Endothelial cell of umbilical vein (primary cell): ENCODE data around the gene ODF4. TPM values are rescaled to one million over a fixed set of nuclear protein-coding genes. Genes with fewer than 3 reads are reported as not detected.

Experiments used
- BruUV-seq: library from RNA; stranded (reverse); fragments of 400-500 nt; replicated peaks from 2 replicates; lab custom pipeline; 2021; lab: Mats Ljungman, UMichigan
- CTCF ChIA-PET: fragments of 300-600, 350-600 bp; sonication (Branson Sonifier 250); formaldehyde crosslinking; loops from one replicate; lab custom pipeline; 2021; ENCODE audit warnings: antibody characterized with exemption, inconsistent platforms; lab: Charles Lee
- POLR2A ChIA-PET: fragments of 300-600, 350-600 bp; sonication (Branson Sonifier 250); formaldehyde crosslinking; loops from one replicate; lab custom pipeline; 2021; ENCODE audit warnings: antibody characterized with exemption, inconsistent platforms; lab: Charles Lee
- DNase-seq: peaks from one replicate; pipeline ENCODE4 v3.0.0-alpha.2; 2011; ENCODE audit warnings: low read depth, low spot score
- FAIRE-seq: peaks from 2 replicates; lab custom pipeline; 2011; peaks lifted over from hg19 to GRCh38; lab: Jason Lieb, UNC
- H2AFZ ChIP-seq: 2 replicates; pipeline ENCODE4 v1.6.0; 2012; ENCODE audit warnings: low read depth, low read length, control low read depth, inconsistent platforms
- H3K27ac ChIP-seq: 2 replicates; pipeline ENCODE4 v1.5.1; 2011; ENCODE audit warnings: low read depth, mild to moderate bottlenecking, control low read depth, low read length, moderate library complexity; ENCODE audit not compliant: insufficient read depth
- H3K27me3 ChIP-seq, 2 experiments: 2 replicates each; pipeline versions ENCODE4 v1.6.0 to v1.6.1; 2011; ENCODE audit warnings: low read length in 2 of 2, mixed read lengths in 1 of 2; ENCODE audit not compliant: control insufficient read depth in 2 of 2, insufficient read depth in 2 of 2
- H3K36me3 ChIP-seq, 2 experiments: 2 replicates in 1 of 2; 3 replicates in 1 of 2; pipeline ENCODE4 v1.5.1; 2011; ENCODE audit warnings: low read length in 2 of 2, mild to moderate bottlenecking in 1 of 2, moderate library complexity in 1 of 2; ENCODE audit not compliant: control insufficient read depth in 2 of 2, insufficient read depth in 2 of 2; ENCODE audit errors: extremely low read depth in 1 of 2
- H3K4me1 ChIP-seq: 3 replicates; pipeline ENCODE4 v1.5.1; 2011; ENCODE audit warnings: mild to moderate bottlenecking, low read length; ENCODE audit not compliant: control insufficient read depth, insufficient read depth; ENCODE audit errors: extremely low read depth
- H3K4me2 ChIP-seq: 2 replicates; pipeline ENCODE4 v1.6.1; 2011; ENCODE audit warnings: low read length, control low read depth, mixed read lengths; ENCODE audit not compliant: insufficient read depth
- H3K4me3 ChIP-seq, 3 experiments: fragments of 200-600 bp in 1 of 3; sonication (generic), shearing (Covaris generic) in 1 of 3; replicated peaks in 1 of 3; 2 replicates each; pipeline ENCODE4 v1.5.1; 2011 to 2016; ENCODE audit warnings: control low read depth in 3 of 3, low read length in 3 of 3, mild to moderate bottlenecking in 2 of 3, inconsistent platforms in 1 of 3, low read depth in 1 of 3, moderate library complexity in 1 of 3; ENCODE audit not compliant: insufficient read depth in 1 of 3
- H3K79me2 ChIP-seq: 2 replicates; pipeline ENCODE4 v1.6.0; 2012; ENCODE audit warnings: low read length, inconsistent platforms; ENCODE audit not compliant: control insufficient read depth, insufficient read depth
- H3K9ac ChIP-seq: replicated peaks from 2 replicates; pipeline ENCODE3; 2011; ENCODE audit warnings: low read length, control low read depth; ENCODE audit not compliant: insufficient read depth; ENCODE audit errors: extremely low read depth
- H3K9me1 ChIP-seq: replicated peaks from 3 replicates; pipeline ENCODE4 v1.6.0; 2011; ENCODE audit warnings: mild to moderate bottlenecking, low read length; ENCODE audit not compliant: control insufficient read depth, insufficient read depth; ENCODE audit errors: extremely low read depth
- H3K9me3 ChIP-seq: replicated peaks from 2 replicates; pipeline ENCODE4 v1.5.1; 2012; ENCODE audit warnings: low read length, inconsistent platforms; ENCODE audit not compliant: control insufficient read depth, insufficient read depth
- H4K20me1 ChIP-seq: replicated peaks from 2 replicates; pipeline ENCODE3; 2011; ENCODE audit warnings: mild to moderate bottlenecking, low read length; ENCODE audit not compliant: control insufficient read depth, insufficient read depth; ENCODE audit errors: extremely low read depth
- CTCF ChIP-seq, 2 donors: IDR thresholded peaks; 1 replicate in 1 of 2; 2 replicates in 1 of 2; pipeline ENCODE4 v1.5.1; 2011; ENCODE audit warnings: low read length in 2 of 2, mild to moderate bottlenecking in 2 of 2, moderate library complexity in 2 of 2, control low read depth in 1 of 2, inconsistent platforms in 1 of 2, low read depth in 1 of 2; ENCODE audit not compliant: insufficient read depth in 1 of 2; ENCODE audit errors: extremely low read depth in 1 of 2
- FOS ChIP-seq: IDR thresholded peaks from 2 replicates; pipeline ENCODE4 v1.6.1; 2011; ENCODE audit warnings: mild to moderate bottlenecking, low read length, moderate library complexity, borderline replicate concordance; ENCODE audit not compliant: insufficient read depth
- GATA2 ChIP-seq: IDR thresholded peaks from 2 replicates; pipeline ENCODE4 v1.7.0; 2011; ENCODE audit warnings: low read depth, mild to moderate bottlenecking, moderate library complexity, mixed read lengths, low read length; ENCODE audit not compliant: insufficient read length, insufficient read depth
- JUN ChIP-seq: IDR thresholded peaks from 2 replicates; pipeline ENCODE4 v1.6.1; 2011; ENCODE audit warnings: borderline replicate concordance, low read depth; ENCODE audit not compliant: insufficient read length, insufficient read depth
- MYC ChIP-seq: IDR thresholded peaks from one replicate; pipeline ENCODE4 v1.6.1; 2011; ENCODE audit warnings: mild to moderate bottlenecking, low read depth, low read length
- POLR2A ChIP-seq: IDR thresholded peaks from 2 replicates; pipeline ENCODE4 v1.6.1; 2012; ENCODE audit warnings: low read depth, mild to moderate bottlenecking, control low read depth, low read length
- POLR2AphosphoS5 ChIP-seq: IDR thresholded peaks from 2 replicates; pipeline ENCODE4 v1.6.1; 2012; ENCODE audit warnings: low read depth, mild to moderate bottlenecking, control low read depth, low read length, moderate library complexity; ENCODE audit not compliant: insufficient read depth
- dilution Hi-C: fragments of 300-500 bp; cut with MboI; formaldehyde crosslinking; loops from one replicate; pipeline ENCODE4 v1.15.0; 2019; ENCODE audit warnings: low sequenced_read_pairs; ENCODE audit not compliant: extremely low pct_ligation_motif_present
- intact Hi-C: fragments of 100-400 bp; cut with micrococcal nuclease; formaldehyde crosslinking; loops from one replicate; pipeline ENCODE4 v1.10.0; 2022
- polyA plus RNA-seq, 4 experiments: library from polyadenylated mRNA; depleted of rRNA in 3 of 4; stranded (reverse) in 3 of 4; unstranded in 1 of 4; fragments of >200 nt; gene quantifications; 2 replicates each; pipeline versions ENCODE4 v1.2.1 to v1.2.3, GENCODE V29; 2011 to 2012; ENCODE audit warnings: missing spikeins in 1 of 4
- total RNA-seq: library from RNA; stranded (reverse); gene quantifications from 2 replicates; pipeline ENCODE4 v1.2.3, GENCODE V29; 2021

ODF4 gene
- total and polyA plus RNA-seq, 2 donors (not counting 3 experiments of a cell fraction or from before 2014, with no cell fraction given) = not detected

- intact Hi-C loops = loop anchor here (2.0 kb wide), 2 partner anchors 29 to 53 kb away; partner anchors contain the start of gene NDEL1
- Histone ChIP-seq H3K4me1 (peaks cover 39% of the 10 kb centered on the region), H3K9me1 (no peaks in the 10 kb centered on the region), H4K20me1 (no peaks in the 10 kb centered on the region), H3K4me3 (peak overlapping the region; percentile 76 to 100 (median 99)), H3K27me3 (no peaks in the 10 kb centered on the region), H3K27ac (peak overlapping the region; percentile 78), H2AFZ (no peak overlapping the region), H3K36me3 (peaks cover 20 to 27% of the 10 kb centered on the region in 2 experiments), H3K4me2 (peak overlapping the region; percentile 98), H3K9me3 (no peaks in the 10 kb centered on the region), H3K9ac (peak overlapping the region; percentile 98), H3K79me2 (peaks cover 46% of the 10 kb centered on the region)
- ChIA-PET CTCF (interaction anchor here (1.6 kb wide), 2 partner anchors 22 to 81 kb away, joined by 4 to 5 read pairs; no protein-coding TSS in a partner anchor), POLR2A (interaction anchor here (1.7 kb wide), 1 partner anchor 56 kb away, joined by 17 read pairs; no protein-coding TSS in a partner anchor)
- TSS peak; percentile 66 for BruUV-seq
- DNase-seq (peak; percentile 51), FAIRE-seq (peak; percentile 56)
- no peak for TF ChIP-seq GATA2
- no peak for TF ChIP-seq MYC
- no peak for TF ChIP-seq CTCF (IDR thresholded peaks at IDR 0.05; ENCODE audit: extremely low read depth in 1 of 2, insufficient read depth in 1 of 2, low read depth in 1 of 2, low read length in 2 of 2)
- TF ChIP-seq POLR2AphosphoS5 = no peak
- no peak for TF ChIP-seq FOS
- TF ChIP-seq JUN = no peak
- TF ChIP-seq POLR2A = peak; percentile 13
- dilution Hi-C loops = no loop called here
Observed at GRCh38 chr17:8382052-8382879, 42.6 kb downstream of the ODF4 start.
